ENCODE data around the gene TCERG1L. TPM values are rescaled to one million over a fixed set of nuclear protein-coding genes. Genes with fewer than 3 reads are reported as not detected.
"Not testable (repeated sequence)": the region's sequence is repeated elsewhere in the genome, so short reads cannot be mapped to it uniquely, and the experiment has no call there.

TCERG1L gene
- total RNA-seq, 6 experiments from 2014 or later: not detected

- intact Hi-C loops (cut with DNase I): no loop called here
Observed at GRCh38 chr10:131137223-131137622, 174.3 kb downstream of the TCERG1L start.

GRCh38 chr10:131136336-131136735, 175.2 kb downstream of the TCERG1L start:
- H3K27ac ChIP-seq; DNase-seq; H3K36me3 ChIP-seq; H3K27me3 ChIP-seq; H3K9me3 ChIP-seq; ATAC-seq; intact Hi-C loops (cut with DNase I); H3K4me3 ChIP-seq; H3K4me1 ChIP-seq: not testable (repeated sequence)
- WGBS (ENCODE audit: insufficient coverage, low coverage, low lambda C conversion rate, missing lambda C conversion rate): 50% methylated on average over 2 of the region's 12 CpGs

More at GRCh38 chr10:131137223-131137622, 174.3 kb downstream of the TCERG1L start:
- WGBS (ENCODE audit: insufficient coverage, low coverage, low lambda C conversion rate, missing lambda C conversion rate): 63% methylated on average over 13 of the region's 17 CpGs
- Histone ChIP-seq H3K4me3 (no peak overlapping the region), H3K4me1 (no peaks in the 10 kb centered on the region), H3K36me3 (no peaks in the 10 kb centered on the region), H3K9me3 (no peaks in the 10 kb centered on the region), H3K27ac (no peak overlapping the region), H3K27me3 (no peaks in the 10 kb centered on the region)
- TF ChIP-seq CTCF (IDR thresholded peaks at IDR 0.05) (no peak), POLR2A (IDR thresholded peaks at IDR 0.05) (no peak)
- no peak for ATAC-seq
- no peak for DNase-seq

- no peaks in the 10 kb centered on the region for H3K9me3 ChIP-seq
- no peak for DNase-seq
- no CpG with 5 or more reads among the region's 12 CpGs for WGBS (ENCODE audit: insufficient coverage, low coverage, low lambda C conversion rate, missing lambda C conversion rate)
Observed at GRCh38 chr10:131135716-131136115, 175.8 kb downstream of the TCERG1L start.

GRCh38 chr10:131134651-131135050, 176.9 kb downstream of the TCERG1L start:
- Histone ChIP-seq H3K36me3 (no peaks in the 10 kb centered on the region), H3K4me1 (no peaks in the 10 kb centered on the region), H3K9me3 (no peaks in the 10 kb centered on the region), H3K4me3 (no peak overlapping the region), H3K27me3 (no peaks in the 10 kb centered on the region), H3K27ac (no peak overlapping the region)
- intact Hi-C loops (cut with DNase I): no loop called here
- no peak for DNase-seq
- 37% methylated on average over 4 of the region's 7 CpGs for WGBS (ENCODE audit: insufficient coverage, low coverage, low lambda C conversion rate, missing lambda C conversion rate)
- no peak for TF ChIP-seq POLR2A (IDR thresholded peaks at IDR 0.05)
- no peak for TF ChIP-seq CTCF (IDR thresholded peaks at IDR 0.05)
- no peak for ATAC-seq

More at GRCh38 chr10:131135716-131136115, 175.8 kb downstream of the TCERG1L start:
- Histone ChIP-seq H3K27ac (no peak overlapping the region), H3K27me3 (no peaks in the 10 kb centered on the region), H3K4me3 (no peak overlapping the region), H3K36me3 (no peaks in the 10 kb centered on the region), H3K4me1 (no peaks in the 10 kb centered on the region)
- intact Hi-C loops (cut with DNase I): no loop called here
- TF ChIP-seq POLR2A (IDR thresholded peaks at IDR 0.05): no peak
- TF ChIP-seq CTCF (IDR thresholded peaks at IDR 0.05): no peak
- ATAC-seq: no peak

- 62% methylated on average over 5 of the region's 7 CpGs for WGBS (ENCODE audit: insufficient coverage, low coverage, low lambda C conversion rate, missing lambda C conversion rate)
- H3K27ac ChIP-seq: no peak overlapping the region
- ATAC-seq: no peak
- no peaks in the 10 kb centered on the region for H3K4me1 ChIP-seq
- TF ChIP-seq CTCF (IDR thresholded peaks at IDR 0.05) (no peak), POLR2A (IDR thresholded peaks at IDR 0.05) (no peak)
- H3K27me3 ChIP-seq: no peaks in the 10 kb centered on the region
- H3K36me3 ChIP-seq: no peaks in the 10 kb centered on the region
- intact Hi-C loops (cut with DNase I): no loop called here
- DNase-seq: no peak
- H3K9me3 ChIP-seq: no peaks in the 10 kb centered on the region
- no peak overlapping the region for H3K4me3 ChIP-seq
Observed at GRCh38 chr10:131134001-131134576, 177.4 kb downstream of the TCERG1L start.
